Neural cell (in vitro differentiated cells): ENCODE results near the gene MOG. TPM values are rescaled to one million over a fixed set of nuclear protein-coding genes. Genes with fewer than 3 reads are reported as not detected.
A peak's percentile ranks its signal among the peaks of the same experiment; 100 is the strongest.

Experiments used
- H2AFZ ChIP-seq: fragments of 200-600, 300-800 bp; sonication (generic), shearing (Covaris generic); 2 replicates; pipeline ENCODE4 v1.6.0; 2014; ENCODE audit warnings: low read depth, mild to moderate bottlenecking, antibody characterized with exemption, low read length, moderate library complexity
- H3F3A ChIP-seq: fragments of 200-600 bp; shearing (Covaris generic); 2 replicates; pipeline ENCODE4 v1.6.1; 2016; ENCODE audit warnings: mild to moderate bottlenecking, moderate library complexity, mixed read lengths, antibody characterized with exemption, low read length; ENCODE audit not compliant: insufficient read depth, poor library complexity, severe bottlenecking
- H3K27ac ChIP-seq: fragments of 200-600, 300-800 bp; sonication (generic), shearing (Covaris generic); 2 replicates; pipeline ENCODE4 v1.5.1; 2014; ENCODE audit warnings: mild to moderate bottlenecking, low read length, moderate library complexity
- H3K27me3 ChIP-seq: fragments of 300-800, 200-600 bp; sonication (generic), shearing (Covaris generic); 2 replicates; pipeline ENCODE4 v1.6.0; 2014; ENCODE audit warnings: mild to moderate bottlenecking, low read depth, low read length, moderate library complexity; ENCODE audit not compliant: insufficient read depth
- H3K36me3 ChIP-seq: fragments of 300-800, 200-600 bp; sonication (generic), shearing (Covaris generic); 2 replicates; pipeline ENCODE4 v1.5.1; 2014; ENCODE audit warnings: mild to moderate bottlenecking, antibody characterized with exemption, low read length, moderate library complexity; ENCODE audit not compliant: insufficient read depth
- H3K4me2 ChIP-seq: fragments of 300-800, 200-600 bp; sonication (generic), shearing (Covaris generic); 2 replicates; pipeline ENCODE4 v1.6.0; 2014; ENCODE audit warnings: mild to moderate bottlenecking, low read length
- H3K4me3 ChIP-seq: fragments of 300-800, 200-600 bp; sonication (generic), shearing (Covaris generic); 2 replicates; pipeline ENCODE4 v1.5.1; 2014; ENCODE audit warnings: mild to moderate bottlenecking, low read length, moderate library complexity
- H3K79me2 ChIP-seq: fragments of 200-600 bp; shearing (Covaris generic); replicated peaks from 2 replicates; pipeline ENCODE4 v1.6.0; 2014; ENCODE audit warnings: mild to moderate bottlenecking, low read length, moderate library complexity; ENCODE audit not compliant: insufficient read depth
- H3K9ac ChIP-seq: fragments of 300-800, 200-600 bp; sonication (generic), shearing (Covaris generic); 2 replicates; pipeline ENCODE4 v1.6.1; 2016; ENCODE audit warnings: mild to moderate bottlenecking, low read length, mixed read lengths
- H3K9me2 ChIP-seq: fragments of 200-600 bp; shearing (Covaris generic); 2 replicates; pipeline ENCODE4 v1.6.1; 2016; ENCODE audit warnings: mild to moderate bottlenecking, low read length, mixed read lengths; ENCODE audit not compliant: insufficient read depth
- H3K9me3 ChIP-seq: fragments of 200-600, 300-800 bp; sonication (generic), shearing (Covaris generic); 2 replicates; pipeline ENCODE4 v1.6.1; 2016; ENCODE audit warnings: mild to moderate bottlenecking, mixed run types, low read length, moderate library complexity, mixed read lengths
- H4K20me1 ChIP-seq: fragments of 200-600 bp; shearing (Covaris generic); 2 replicates; pipeline ENCODE4 v1.6.1; 2016; ENCODE audit warnings: mild to moderate bottlenecking, mixed run types; ENCODE audit not compliant: insufficient read depth
- EP300 ChIP-seq: fragments of 450-650 bp; conservative IDR thresholded peaks from 2 replicates; pipeline ENCODE4 v1.6.1; 2014; ENCODE audit warnings: antibody characterized with exemption, mild to moderate bottlenecking, moderate library complexity; ENCODE audit not compliant: poor library complexity, severe bottlenecking
- EZH2 ChIP-seq: fragments of 200-600, 300-800 bp; shearing (Covaris generic), sonication (generic); IDR thresholded peaks from 2 replicates; pipeline ENCODE4 v1.6.1; 2014; ENCODE audit warnings: antibody characterized with exemption, low read length, borderline replicate concordance, mild to moderate bottlenecking; ENCODE audit not compliant: insufficient read depth, poor library complexity, severe bottlenecking
- MXI1 ChIP-seq: fragments of 450-650 bp; conservative IDR thresholded peaks from 2 replicates; pipeline ENCODE4 v1.6.1; 2014; ENCODE audit warnings: antibody characterized with exemption, mild to moderate bottlenecking; ENCODE audit not compliant: poor library complexity, severe bottlenecking
- POLR2AphosphoS5 ChIP-seq: IDR thresholded peaks from 2 replicates; pipeline ENCODE4 v1.6.1; 2012
- RAD21 ChIP-seq: fragments of 450-650 bp; conservative IDR thresholded peaks from 2 replicates; pipeline ENCODE4 v1.6.1; 2014; ENCODE audit warnings: antibody characterized with exemption, mild to moderate bottlenecking, moderate library complexity
- SMC3 ChIP-seq: fragments of 450-650 bp; conservative IDR thresholded peaks from 2 replicates; pipeline ENCODE4 v1.6.1; 2014; ENCODE audit warnings: antibody characterized with exemption, mild to moderate bottlenecking, moderate library complexity; ENCODE audit not compliant: poor library complexity
- TAF1 ChIP-seq: IDR thresholded peaks from 2 replicates; pipeline ENCODE4 v1.6.1; 2012; ENCODE audit warnings: low read depth
- polyA plus RNA-seq: library from polyadenylated mRNA; depleted of rRNA; stranded (reverse); fragments of >200 nt; gene quantifications from 2 replicates; pipeline ENCODE4 v1.2.3, GENCODE V29; 2014
- TF ChIP-seq, protein P1 (sequence below): IDR thresholded peaks from 2 replicates; pipeline ENCODE4 v1.6.1; 2012; ENCODE audit warnings: borderline replicate concordance
- TF ChIP-seq, protein P2 (sequence below): fragments of 450-650 bp; IDR thresholded peaks from 2 replicates; pipeline ENCODE4 v1.5.1; 2014; ENCODE audit warnings: antibody characterized with exemption, mild to moderate bottlenecking, moderate library complexity; ENCODE audit not compliant: poor library complexity, severe bottlenecking

The MOG gene
- polyA plus RNA-seq, 1 donor from 2014 or later, result not detected

DNA sequence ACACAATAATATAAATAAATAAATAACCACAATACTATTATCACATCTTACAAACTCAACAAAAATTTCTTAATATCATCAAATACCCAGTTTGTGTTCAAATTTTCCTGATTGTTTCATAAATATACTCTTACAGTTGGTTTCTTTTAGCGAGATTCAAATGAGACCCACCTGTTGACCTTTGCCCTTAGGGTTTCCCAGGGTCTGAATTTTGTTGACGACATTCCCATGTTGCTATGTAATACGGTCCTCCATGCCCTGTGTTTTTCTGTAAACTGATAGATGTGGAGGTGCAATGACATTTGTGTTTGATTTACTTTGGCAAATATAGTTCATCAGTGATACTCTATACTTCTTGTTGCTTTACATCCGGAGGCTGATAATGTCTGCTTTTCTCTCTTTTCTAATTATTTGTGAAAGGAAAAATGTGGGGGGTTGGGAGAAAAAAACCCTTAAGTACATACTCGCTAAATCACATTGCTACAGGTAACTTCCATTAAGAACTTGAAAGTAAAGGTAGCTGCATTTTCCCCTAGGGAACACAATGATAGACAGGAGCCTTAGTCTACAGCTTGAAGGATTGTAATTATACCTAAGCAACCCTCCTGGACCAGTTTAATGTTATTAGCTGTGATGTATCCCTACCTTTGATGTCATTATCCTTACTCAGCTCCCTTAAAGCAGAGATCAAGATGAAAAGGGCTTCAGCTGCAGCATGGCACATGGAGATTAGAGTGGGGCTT lies 6.6 kb downstream of the MOG start:
- Histone ChIP-seq H3K9me3 (no peaks in the 10 kb centered on the region), H3K79me2 (no peaks in the 10 kb centered on the region), H3K36me3 (no peaks in the 10 kb centered on the region), H3K9me2 (no peaks in the 10 kb centered on the region), H3K4me2 (peak overlapping the region; percentile 72), H3F3A (no peaks in the 10 kb centered on the region), H3K9ac (peak overlapping the region; percentile 20), H3K27me3 (no peaks in the 10 kb centered on the region), H2AFZ (no peak overlapping the region), H3K27ac (peak overlapping the region; percentile 81), H3K4me3 (peak overlapping the region; percentile 33), H4K20me1 (no peaks in the 10 kb centered on the region)
- TF ChIP-seq RAD21 (no peak), POLR2AphosphoS5 (peak; percentile 69), SMC3 (no peak), MXI1 (peak; percentile 28), EZH2 (no peak), TAF1 (no peak), EP300 (peak; percentile 66)
- TF ChIP-seq, protein P1, sequence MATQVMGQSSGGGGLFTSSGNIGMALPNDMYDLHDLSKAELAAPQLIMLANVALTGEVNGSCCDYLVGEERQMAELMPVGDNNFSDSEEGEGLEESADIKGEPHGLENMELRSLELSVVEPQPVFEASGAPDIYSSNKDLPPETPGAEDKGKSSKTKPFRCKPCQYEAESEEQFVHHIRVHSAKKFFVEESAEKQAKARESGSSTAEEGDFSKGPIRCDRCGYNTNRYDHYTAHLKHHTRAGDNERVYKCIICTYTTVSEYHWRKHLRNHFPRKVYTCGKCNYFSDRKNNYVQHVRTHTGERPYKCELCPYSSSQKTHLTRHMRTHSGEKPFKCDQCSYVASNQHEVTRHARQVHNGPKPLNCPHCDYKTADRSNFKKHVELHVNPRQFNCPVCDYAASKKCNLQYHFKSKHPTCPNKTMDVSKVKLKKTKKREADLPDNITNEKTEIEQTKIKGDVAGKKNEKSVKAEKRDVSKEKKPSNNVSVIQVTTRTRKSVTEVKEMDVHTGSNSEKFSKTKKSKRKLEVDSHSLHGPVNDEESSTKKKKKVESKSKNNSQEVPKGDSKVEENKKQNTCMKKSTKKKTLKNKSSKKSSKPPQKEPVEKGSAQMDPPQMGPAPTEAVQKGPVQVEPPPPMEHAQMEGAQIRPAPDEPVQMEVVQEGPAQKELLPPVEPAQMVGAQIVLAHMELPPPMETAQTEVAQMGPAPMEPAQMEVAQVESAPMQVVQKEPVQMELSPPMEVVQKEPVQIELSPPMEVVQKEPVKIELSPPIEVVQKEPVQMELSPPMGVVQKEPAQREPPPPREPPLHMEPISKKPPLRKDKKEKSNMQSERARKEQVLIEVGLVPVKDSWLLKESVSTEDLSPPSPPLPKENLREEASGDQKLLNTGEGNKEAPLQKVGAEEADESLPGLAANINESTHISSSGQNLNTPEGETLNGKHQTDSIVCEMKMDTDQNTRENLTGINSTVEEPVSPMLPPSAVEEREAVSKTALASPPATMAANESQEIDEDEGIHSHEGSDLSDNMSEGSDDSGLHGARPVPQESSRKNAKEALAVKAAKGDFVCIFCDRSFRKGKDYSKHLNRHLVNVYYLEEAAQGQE, result no peak
- TF ChIP-seq, protein P2, sequence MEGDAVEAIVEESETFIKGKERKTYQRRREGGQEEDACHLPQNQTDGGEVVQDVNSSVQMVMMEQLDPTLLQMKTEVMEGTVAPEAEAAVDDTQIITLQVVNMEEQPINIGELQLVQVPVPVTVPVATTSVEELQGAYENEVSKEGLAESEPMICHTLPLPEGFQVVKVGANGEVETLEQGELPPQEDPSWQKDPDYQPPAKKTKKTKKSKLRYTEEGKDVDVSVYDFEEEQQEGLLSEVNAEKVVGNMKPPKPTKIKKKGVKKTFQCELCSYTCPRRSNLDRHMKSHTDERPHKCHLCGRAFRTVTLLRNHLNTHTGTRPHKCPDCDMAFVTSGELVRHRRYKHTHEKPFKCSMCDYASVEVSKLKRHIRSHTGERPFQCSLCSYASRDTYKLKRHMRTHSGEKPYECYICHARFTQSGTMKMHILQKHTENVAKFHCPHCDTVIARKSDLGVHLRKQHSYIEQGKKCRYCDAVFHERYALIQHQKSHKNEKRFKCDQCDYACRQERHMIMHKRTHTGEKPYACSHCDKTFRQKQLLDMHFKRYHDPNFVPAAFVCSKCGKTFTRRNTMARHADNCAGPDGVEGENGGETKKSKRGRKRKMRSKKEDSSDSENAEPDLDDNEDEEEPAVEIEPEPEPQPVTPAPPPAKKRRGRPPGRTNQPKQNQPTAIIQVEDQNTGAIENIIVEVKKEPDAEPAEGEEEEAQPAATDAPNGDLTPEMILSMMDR, result no peak

DNA sequence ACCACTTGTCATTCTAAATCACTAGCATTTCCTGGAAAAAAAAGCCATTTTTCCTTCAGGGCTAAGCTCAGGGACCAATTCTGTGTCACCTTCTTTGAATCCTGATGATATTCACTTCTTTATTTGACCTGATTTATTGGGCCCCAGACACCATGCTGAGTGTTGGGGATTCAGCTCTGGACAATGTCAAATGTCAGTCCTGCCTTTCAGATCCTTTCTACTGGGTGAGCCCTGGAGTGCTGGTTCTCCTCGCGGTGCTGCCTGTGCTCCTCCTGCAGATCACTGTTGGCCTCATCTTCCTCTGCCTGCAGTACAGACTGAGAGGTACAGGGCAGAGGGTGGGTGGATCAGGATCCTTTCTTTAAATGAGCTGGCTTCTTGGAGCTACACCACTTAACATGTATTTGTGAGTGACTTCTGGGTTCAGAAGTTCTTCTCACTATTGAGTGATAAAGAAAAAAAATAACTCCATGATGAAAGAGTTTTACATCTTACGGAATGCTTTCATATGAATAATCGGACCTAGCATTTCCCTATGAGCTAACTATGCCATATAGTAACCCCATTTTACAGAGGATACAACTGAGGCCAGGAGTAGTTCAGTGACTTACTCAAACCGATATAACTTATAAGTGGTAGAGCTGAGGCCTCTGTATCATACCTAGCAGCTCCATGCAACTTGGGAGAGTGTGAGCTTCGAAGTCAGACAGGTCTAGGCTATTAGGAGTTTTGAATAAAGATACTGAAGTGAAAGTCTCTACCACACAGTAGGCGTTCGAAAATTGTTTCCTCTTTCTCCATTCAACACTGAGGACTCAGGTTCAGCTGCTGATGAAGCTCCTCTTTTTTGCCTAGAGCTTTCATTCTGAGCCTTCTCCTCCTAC lies 9.3 kb downstream of the MOG start:
- H3K9ac ChIP-seq, result no peak overlapping the region

More for the DNA sequence above, 9.3 kb downstream of the MOG start:
- no peaks in the 10 kb centered on the region for H3K27me3 ChIP-seq
- no peaks in the 10 kb centered on the region for H3K79me2 ChIP-seq
- H3F3A ChIP-seq, result no peaks in the 10 kb centered on the region
- H3K4me3 ChIP-seq, result no peak overlapping the region
- no peak overlapping the region for H3K4me2 ChIP-seq
- H2AFZ ChIP-seq, result no peak overlapping the region
- TF ChIP-seq POLR2AphosphoS5 (no peak), RAD21 (no peak), EP300 (no peak), MXI1 (no peak), SMC3 (no peak), TAF1 (no peak), EZH2 (no peak)
- TF ChIP-seq, protein P2, result no peak
- TF ChIP-seq, protein P1, result no peak
- no peak overlapping the region for H3K27ac ChIP-seq
- no peaks in the 10 kb centered on the region for H3K9me3 ChIP-seq
- H3K9me2 ChIP-seq, result no peaks in the 10 kb centered on the region
- no peaks in the 10 kb centered on the region for H3K36me3 ChIP-seq
- no peaks in the 10 kb centered on the region for H4K20me1 ChIP-seq
